ENCODE measurements around the gene GUK1. TPM values are rescaled to one million over a fixed set of nuclear protein-coding genes. Genes with fewer than 3 reads are reported as not detected.
"Not testable (repeated sequence)": the region's sequence is repeated elsewhere in the genome, so short reads cannot be mapped to it uniquely, and the experiment has no call there.

Gene GUK1
- polyA plus RNA-seq, 1 donor from 2014 or later, result 502 TPM

GRCh38 chr1:228110556-228110955, 29.5 kb upstream of the GUK1 start:
- Histone ChIP-seq H3K27me3 (ENCODE audit: insufficient read depth, low read depth, low read length) (no peaks in the 10 kb centered on the region), H4K20me1 (ENCODE audit: insufficient read depth) (no peaks in the 10 kb centered on the region), H3F3A (ENCODE audit: insufficient read depth, low read length, poor library complexity, severe bottlenecking) (no peaks in the 10 kb centered on the region), H3K27ac (ENCODE audit: low read length) (no peak overlapping the region), H3K9me3 (ENCODE audit: low read length) (no peaks in the 10 kb centered on the region), H3K36me3 (ENCODE audit: insufficient read depth, low read length) (no peaks in the 10 kb centered on the region), H3K9me2 (ENCODE audit: insufficient read depth, low read length) (no peaks in the 10 kb centered on the region), H2AFZ (ENCODE audit: low read depth, low read length) (no peak overlapping the region), H3K9ac (ENCODE audit: low read length) (no peak overlapping the region), H3K4me3 (ENCODE audit: low read length) (peak overlapping the region; percentile 82), H3K79me2 (replicated peaks; ENCODE audit: insufficient read depth, low read length) (peaks cover 18% of the 10 kb centered on the region), H3K4me2 (ENCODE audit: low read length) (no peak overlapping the region)
- TF ChIP-seq REST (IDR thresholded peaks at IDR 0.05; ENCODE audit: borderline replicate concordance) (no peak), EZH2 (IDR thresholded peaks at IDR 0.05; ENCODE audit: borderline replicate concordance, insufficient read depth, low read length, poor library complexity, severe bottlenecking) (no peak), EP300 (conservative IDR thresholded peaks at IDR 0.05; ENCODE audit: poor library complexity, severe bottlenecking) (no peak), CTCF (IDR thresholded peaks at IDR 0.05; ENCODE audit: poor library complexity, severe bottlenecking) (no peak), MXI1 (conservative IDR thresholded peaks at IDR 0.05; ENCODE audit: poor library complexity, severe bottlenecking) (no peak)

- not testable (repeated sequence) for H2AFZ ChIP-seq (ENCODE audit: low read depth, low read length); H3K27me3 ChIP-seq (ENCODE audit: insufficient read depth, low read depth, low read length); H3K9me3 ChIP-seq (ENCODE audit: low read length); H3K9ac ChIP-seq (ENCODE audit: low read length); H3K4me3 ChIP-seq (ENCODE audit: low read length); H3K4me2 ChIP-seq (ENCODE audit: low read length); H3F3A ChIP-seq (ENCODE audit: insufficient read depth, low read length, poor library complexity, severe bottlenecking); H4K20me1 ChIP-seq (ENCODE audit: insufficient read depth); H3K9me2 ChIP-seq (ENCODE audit: insufficient read depth, low read length); H3K27ac ChIP-seq (ENCODE audit: low read length); H3K36me3 ChIP-seq (ENCODE audit: insufficient read depth, low read length)
- peaks cover 18% of the 10 kb centered on the region for H3K79me2 ChIP-seq (replicated peaks; ENCODE audit: insufficient read depth, low read length)
Measured at GRCh38 chr1:228111315-228111714, 28.8 kb upstream of the GUK1 start.

GRCh38 chr1:228112167-228112566, 27.9 kb upstream of the GUK1 start:
- Histone ChIP-seq H3K9me3 (ENCODE audit: low read length) (no peaks in the 10 kb centered on the region), H3K9me2 (ENCODE audit: insufficient read depth, low read length) (no peaks in the 10 kb centered on the region), H3K36me3 (ENCODE audit: insufficient read depth, low read length) (no peaks in the 10 kb centered on the region), H3F3A (ENCODE audit: insufficient read depth, low read length, poor library complexity, severe bottlenecking) (no peaks in the 10 kb centered on the region), H3K9ac (ENCODE audit: low read length) (no peak overlapping the region), H2AFZ (ENCODE audit: low read depth, low read length) (no peak overlapping the region), H3K79me2 (replicated peaks; ENCODE audit: insufficient read depth, low read length) (peaks cover 18% of the 10 kb centered on the region), H3K27me3 (ENCODE audit: insufficient read depth, low read depth, low read length) (no peaks in the 10 kb centered on the region), H4K20me1 (ENCODE audit: insufficient read depth) (no peaks in the 10 kb centered on the region), H3K27ac (ENCODE audit: low read length) (no peak overlapping the region), H3K4me3 (ENCODE audit: low read length) (no peak overlapping the region), H3K4me2 (ENCODE audit: low read length) (no peak overlapping the region)
- TF ChIP-seq TAF1 (IDR thresholded peaks at IDR 0.05; ENCODE audit: low read depth) (no peak), SMC3 (conservative IDR thresholded peaks at IDR 0.05; ENCODE audit: poor library complexity) (no peak), EZH2 (IDR thresholded peaks at IDR 0.05; ENCODE audit: borderline replicate concordance, insufficient read depth, low read length, poor library complexity, severe bottlenecking) (no peak), POLR2AphosphoS5 (IDR thresholded peaks at IDR 0.05) (no peak), RAD21 (conservative IDR thresholded peaks at IDR 0.05) (no peak), EP300 (conservative IDR thresholded peaks at IDR 0.05; ENCODE audit: poor library complexity, severe bottlenecking) (no peak), REST (IDR thresholded peaks at IDR 0.05; ENCODE audit: borderline replicate concordance) (no peak), MXI1 (conservative IDR thresholded peaks at IDR 0.05; ENCODE audit: poor library complexity, severe bottlenecking) (no peak), CTCF (IDR thresholded peaks at IDR 0.05; ENCODE audit: poor library complexity, severe bottlenecking) (no peak)
